ENCODE results near the gene FRY. TPM values are rescaled to one million over a fixed set of nuclear protein-coding genes. Genes with fewer than 3 reads are reported as not detected.

The FRY gene
- total RNA-seq, 2 experiments from 2014 or later, result 3.0 to 7.0 TPM

DNA sequence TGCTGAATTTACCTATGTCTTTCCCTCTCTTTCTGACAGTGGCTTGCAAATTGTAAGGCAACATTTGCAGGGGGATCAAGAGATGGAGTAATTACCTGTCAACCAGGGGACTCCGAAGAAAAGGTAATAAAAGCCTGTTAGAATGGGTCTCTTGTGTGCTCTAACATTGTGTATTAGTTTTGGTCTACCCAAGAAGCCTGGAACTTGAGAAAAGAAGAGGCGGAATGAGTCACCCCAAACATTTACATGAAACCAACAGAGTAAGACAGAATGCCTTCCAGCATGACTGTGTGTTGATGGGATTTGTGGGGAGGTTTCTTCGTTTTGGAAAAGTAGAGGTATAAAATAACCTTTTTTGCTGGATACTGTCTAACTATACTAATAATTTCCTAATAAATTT, 246.9 kb downstream of the FRY start:
- CTCF ChIA-PET (ENCODE audit: unreplicated experiment), result no interaction called here
- BruUV-seq (replicated peaks), result no TSS peak
- intact Hi-C loops (cut with micrococcal nuclease; ENCODE audit: unreplicated experiment), result no loop called here
- no peak overlapping the region for H3K4me3 ChIP-seq (ENCODE audit: low read depth, low read length, poor library complexity, severe bottlenecking)
- H3K9me2 ChIP-seq (ENCODE audit: insufficient read depth, low read length), result no peaks in the 10 kb centered on the region; the same call in 1 of the 2 replicates
- no peak overlapping the region for H3K27ac ChIP-seq (ENCODE audit: low read depth, low read length, poor library complexity, severe bottlenecking)
- H2AFZ ChIP-seq (ENCODE audit: low read length), result no peak overlapping the region
- TF ChIP-seq, protein P1, sequence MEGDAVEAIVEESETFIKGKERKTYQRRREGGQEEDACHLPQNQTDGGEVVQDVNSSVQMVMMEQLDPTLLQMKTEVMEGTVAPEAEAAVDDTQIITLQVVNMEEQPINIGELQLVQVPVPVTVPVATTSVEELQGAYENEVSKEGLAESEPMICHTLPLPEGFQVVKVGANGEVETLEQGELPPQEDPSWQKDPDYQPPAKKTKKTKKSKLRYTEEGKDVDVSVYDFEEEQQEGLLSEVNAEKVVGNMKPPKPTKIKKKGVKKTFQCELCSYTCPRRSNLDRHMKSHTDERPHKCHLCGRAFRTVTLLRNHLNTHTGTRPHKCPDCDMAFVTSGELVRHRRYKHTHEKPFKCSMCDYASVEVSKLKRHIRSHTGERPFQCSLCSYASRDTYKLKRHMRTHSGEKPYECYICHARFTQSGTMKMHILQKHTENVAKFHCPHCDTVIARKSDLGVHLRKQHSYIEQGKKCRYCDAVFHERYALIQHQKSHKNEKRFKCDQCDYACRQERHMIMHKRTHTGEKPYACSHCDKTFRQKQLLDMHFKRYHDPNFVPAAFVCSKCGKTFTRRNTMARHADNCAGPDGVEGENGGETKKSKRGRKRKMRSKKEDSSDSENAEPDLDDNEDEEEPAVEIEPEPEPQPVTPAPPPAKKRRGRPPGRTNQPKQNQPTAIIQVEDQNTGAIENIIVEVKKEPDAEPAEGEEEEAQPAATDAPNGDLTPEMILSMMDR (conservative IDR thresholded peaks at IDR 0.05; ENCODE audit: low read length), result no peak
- no peak for TF ChIP-seq EZH2phosphoT487 (IDR thresholded peaks at IDR 0.05; ENCODE audit: borderline replicate concordance, low read depth, low read length)
- no peaks in the 10 kb centered on the region for H3K36me3 ChIP-seq (ENCODE audit: insufficient read depth, low read length)
- H3K9me3 ChIP-seq (ENCODE audit: low read length), result no peaks in the 10 kb centered on the region
- POLR2A ChIA-PET, result no interaction called here
- DNase-seq (ENCODE audit: low spot score), result no peak
- H3K4me1 ChIP-seq (ENCODE audit: insufficient read depth, low read length, poor library complexity, severe bottlenecking), result no peaks in the 10 kb centered on the region
- no peaks in the 10 kb centered on the region for H4K20me1 ChIP-seq (ENCODE audit: insufficient read depth, low read length)
- no peak overlapping the region for H3K4me2 ChIP-seq (ENCODE audit: low read length)
- H3K79me2 ChIP-seq (ENCODE audit: insufficient read depth, low read depth, low read length), result no peaks in the 10 kb centered on the region

DNA sequence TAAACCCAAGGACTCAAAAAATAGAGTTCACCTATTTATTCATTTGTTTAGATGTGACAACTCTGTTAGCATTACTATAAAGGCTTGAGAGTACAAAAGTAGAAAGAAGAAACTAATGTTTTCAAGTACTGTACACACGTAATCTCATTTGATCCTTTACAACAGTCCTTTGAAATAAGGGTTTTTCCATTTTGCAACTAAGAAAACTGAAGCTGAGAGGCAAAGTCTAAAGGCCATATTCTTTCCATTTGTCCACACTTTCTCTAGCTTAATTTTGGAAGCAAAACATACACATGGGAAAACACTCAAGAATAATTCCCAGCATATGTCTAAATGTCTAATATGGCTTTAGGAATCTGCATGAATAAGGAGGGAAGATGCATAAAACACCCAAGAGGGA, 249.5 kb downstream of the FRY start:
- CTCF ChIA-PET (ENCODE audit: unreplicated experiment), result no interaction called here
- no peak overlapping the region for H3K4me2 ChIP-seq (ENCODE audit: low read length)

DNA sequence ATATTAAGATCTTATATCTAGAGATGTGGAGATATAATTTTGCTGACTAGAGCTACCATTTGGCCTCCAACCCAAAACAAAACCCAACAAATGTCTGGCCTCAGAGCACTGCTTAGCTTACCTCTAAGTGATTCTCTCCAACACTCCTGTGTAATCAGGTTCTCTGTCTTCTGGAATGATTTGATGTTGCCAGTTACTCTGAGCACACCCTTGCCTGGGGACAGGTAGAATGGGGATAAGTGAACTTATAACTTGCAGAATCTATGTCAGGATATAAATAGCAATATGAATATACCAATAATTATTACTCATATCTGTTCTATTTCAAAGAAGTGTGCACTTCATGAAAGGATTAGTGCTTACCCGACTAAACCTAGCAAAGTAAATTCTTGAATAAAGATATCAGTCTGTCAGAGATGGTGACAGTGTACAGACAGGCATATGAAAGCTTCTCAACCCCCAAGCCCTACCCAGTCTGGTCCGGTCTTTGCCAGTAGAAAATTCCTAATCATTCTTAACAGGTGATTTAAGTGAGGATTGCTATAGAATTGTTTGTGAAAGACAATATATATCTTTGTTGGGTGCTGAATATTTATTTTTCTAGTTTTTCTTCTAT, 250.6 kb downstream of the FRY start:
- TF ChIP-seq, protein P1 (conservative IDR thresholded peaks at IDR 0.05; ENCODE audit: low read length), result no peak
- no peak for TF ChIP-seq EZH2phosphoT487 (IDR thresholded peaks at IDR 0.05; ENCODE audit: borderline replicate concordance, low read depth, low read length)
- H3K4me1 ChIP-seq (ENCODE audit: insufficient read depth, low read length, poor library complexity, severe bottlenecking), result no peaks in the 10 kb centered on the region

More for the DNA sequence above, 249.5 kb downstream of the FRY start:
- Histone ChIP-seq H4K20me1 (ENCODE audit: insufficient read depth, low read length) (no peaks in the 10 kb centered on the region), H3K27ac (ENCODE audit: low read depth, low read length, poor library complexity, severe bottlenecking) (no peak overlapping the region), H3K4me1 (ENCODE audit: insufficient read depth, low read length, poor library complexity, severe bottlenecking) (no peaks in the 10 kb centered on the region), H3K9me2 (ENCODE audit: insufficient read depth, low read length) (no peaks in the 10 kb centered on the region; the same call in 1 of the 2 replicates), H3K79me2 (ENCODE audit: insufficient read depth, low read depth, low read length) (no peaks in the 10 kb centered on the region), H3K4me3 (ENCODE audit: low read depth, low read length, poor library complexity, severe bottlenecking) (no peak overlapping the region), H3K36me3 (ENCODE audit: insufficient read depth, low read length) (no peaks in the 10 kb centered on the region), H2AFZ (ENCODE audit: low read length) (no peak overlapping the region), H3K9me3 (ENCODE audit: low read length) (no peaks in the 10 kb centered on the region)
- intact Hi-C loops (cut with micrococcal nuclease; ENCODE audit: unreplicated experiment), result no loop called here
- POLR2A ChIA-PET, result interaction anchor here (0.9 to 1.1 kb wide), 3 partner anchors 34 to 66 kb away, joined by 3 to 4 read pairs (median 3); partner anchors contain the start of genes BRCA2 and ZAR1L
- DNase-seq (ENCODE audit: low spot score), result no peak
- no TSS peak for BruUV-seq (replicated peaks)
- no peak for TF ChIP-seq EZH2phosphoT487 (IDR thresholded peaks at IDR 0.05; ENCODE audit: borderline replicate concordance, low read depth, low read length)
- TF ChIP-seq, protein P1 (conservative IDR thresholded peaks at IDR 0.05; ENCODE audit: low read length), result no peak

More for the DNA sequence above, 250.6 kb downstream of the FRY start:
- intact Hi-C loops (cut with micrococcal nuclease; ENCODE audit: unreplicated experiment), result no loop called here
- no peak overlapping the region for H3K4me3 ChIP-seq (ENCODE audit: low read depth, low read length, poor library complexity, severe bottlenecking)
- ChIA-PET CTCF (ENCODE audit: unreplicated experiment) (no interaction called here), POLR2A (interaction anchor here (0.6 kb wide), 2 partner anchors 11 to 126 kb away, joined by 3 read pairs; no protein-coding TSS in a partner anchor)
- H3K4me2 ChIP-seq (ENCODE audit: low read length), result no peak overlapping the region
- no peaks in the 10 kb centered on the region for H3K36me3 ChIP-seq (ENCODE audit: insufficient read depth, low read length)
- no peak overlapping the region for H2AFZ ChIP-seq (ENCODE audit: low read length)
- H3K27ac ChIP-seq (ENCODE audit: low read depth, low read length, poor library complexity, severe bottlenecking), result no peak overlapping the region
- no TSS peak for BruUV-seq (replicated peaks)
- DNase-seq (ENCODE audit: low spot score), result no peak
- H3K9me3 ChIP-seq (ENCODE audit: low read length), result no peaks in the 10 kb centered on the region
- H4K20me1 ChIP-seq (ENCODE audit: insufficient read depth, low read length), result no peaks in the 10 kb centered on the region
- no peaks in the 10 kb centered on the region; the same call in 1 of the 2 replicates for H3K9me2 ChIP-seq (ENCODE audit: insufficient read depth, low read length)
- no peaks in the 10 kb centered on the region for H3K79me2 ChIP-seq (ENCODE audit: insufficient read depth, low read depth, low read length)
